Endothelial cell of umbilical vein (primary cell): ENCODE results near the gene PCGF1. TPM values are rescaled to one million over a fixed set of nuclear protein-coding genes. Genes with fewer than 3 reads are reported as not detected.

Source experiments
- BruUV-seq: library from RNA; stranded (reverse); fragments of 400-500 nt; replicated peaks from 2 replicates; lab custom pipeline; 2021; lab: Mats Ljungman, UMichigan
- CTCF ChIA-PET: fragments of 300-600, 350-600 bp; sonication (Branson Sonifier 250); formaldehyde crosslinking; loops from one replicate; lab custom pipeline; 2021; ENCODE audit warnings: antibody characterized with exemption, inconsistent platforms; lab: Charles Lee
- POLR2A ChIA-PET: fragments of 300-600, 350-600 bp; sonication (Branson Sonifier 250); formaldehyde crosslinking; loops from one replicate; lab custom pipeline; 2021; ENCODE audit warnings: antibody characterized with exemption, inconsistent platforms; lab: Charles Lee
- DNase-seq: peaks from one replicate; pipeline ENCODE4 v3.0.0-alpha.2; 2011; ENCODE audit warnings: low read depth, low spot score
- FAIRE-seq: peaks from 2 replicates; lab custom pipeline; 2011; peaks lifted over from hg19 to GRCh38; lab: Jason Lieb, UNC
- H2AFZ ChIP-seq: 2 replicates; pipeline ENCODE4 v1.6.0; 2012; ENCODE audit warnings: low read depth, low read length, control low read depth, inconsistent platforms
- H3K27ac ChIP-seq: 2 replicates; pipeline ENCODE4 v1.5.1; 2011; ENCODE audit warnings: low read depth, mild to moderate bottlenecking, control low read depth, low read length, moderate library complexity; ENCODE audit not compliant: insufficient read depth
- H3K27me3 ChIP-seq, 2 experiments: 2 replicates each; pipeline versions ENCODE4 v1.6.0 to v1.6.1; 2011; ENCODE audit warnings: low read length in 2 of 2, mixed read lengths in 1 of 2; ENCODE audit not compliant: control insufficient read depth in 2 of 2, insufficient read depth in 2 of 2
- H3K36me3 ChIP-seq, 2 experiments: 2 replicates in 1 of 2; 3 replicates in 1 of 2; pipeline ENCODE4 v1.5.1; 2011; ENCODE audit warnings: low read length in 2 of 2, mild to moderate bottlenecking in 1 of 2, moderate library complexity in 1 of 2; ENCODE audit not compliant: control insufficient read depth in 2 of 2, insufficient read depth in 2 of 2; ENCODE audit errors: extremely low read depth in 1 of 2
- H3K4me1 ChIP-seq: 3 replicates; pipeline ENCODE4 v1.5.1; 2011; ENCODE audit warnings: mild to moderate bottlenecking, low read length; ENCODE audit not compliant: control insufficient read depth, insufficient read depth; ENCODE audit errors: extremely low read depth
- H3K4me2 ChIP-seq: 2 replicates; pipeline ENCODE4 v1.6.1; 2011; ENCODE audit warnings: low read length, control low read depth, mixed read lengths; ENCODE audit not compliant: insufficient read depth
- H3K4me3 ChIP-seq, 3 experiments: fragments of 200-600 bp in 1 of 3; sonication (generic), shearing (Covaris generic) in 1 of 3; replicated peaks in 1 of 3; 2 replicates each; pipeline ENCODE4 v1.5.1; 2011 to 2016; ENCODE audit warnings: control low read depth in 3 of 3, low read length in 3 of 3, mild to moderate bottlenecking in 2 of 3, inconsistent platforms in 1 of 3, low read depth in 1 of 3, moderate library complexity in 1 of 3; ENCODE audit not compliant: insufficient read depth in 1 of 3
- H3K79me2 ChIP-seq: 2 replicates; pipeline ENCODE4 v1.6.0; 2012; ENCODE audit warnings: low read length, inconsistent platforms; ENCODE audit not compliant: control insufficient read depth, insufficient read depth
- H3K9ac ChIP-seq: replicated peaks from 2 replicates; pipeline ENCODE3; 2011; ENCODE audit warnings: low read length, control low read depth; ENCODE audit not compliant: insufficient read depth; ENCODE audit errors: extremely low read depth
- H3K9me1 ChIP-seq: replicated peaks from 3 replicates; pipeline ENCODE4 v1.6.0; 2011; ENCODE audit warnings: mild to moderate bottlenecking, low read length; ENCODE audit not compliant: control insufficient read depth, insufficient read depth; ENCODE audit errors: extremely low read depth
- H3K9me3 ChIP-seq: replicated peaks from 2 replicates; pipeline ENCODE4 v1.5.1; 2012; ENCODE audit warnings: low read length, inconsistent platforms; ENCODE audit not compliant: control insufficient read depth, insufficient read depth
- H4K20me1 ChIP-seq: replicated peaks from 2 replicates; pipeline ENCODE3; 2011; ENCODE audit warnings: mild to moderate bottlenecking, low read length; ENCODE audit not compliant: control insufficient read depth, insufficient read depth; ENCODE audit errors: extremely low read depth
- CTCF ChIP-seq, 2 donors: IDR thresholded peaks; 1 replicate in 1 of 2; 2 replicates in 1 of 2; pipeline ENCODE4 v1.5.1; 2011; ENCODE audit warnings: low read length in 2 of 2, mild to moderate bottlenecking in 2 of 2, moderate library complexity in 2 of 2, control low read depth in 1 of 2, inconsistent platforms in 1 of 2, low read depth in 1 of 2; ENCODE audit not compliant: insufficient read depth in 1 of 2; ENCODE audit errors: extremely low read depth in 1 of 2
- EZH2 ChIP-seq: IDR thresholded peaks from 2 replicates; pipeline ENCODE4 v1.6.1; 2012; ENCODE audit warnings: borderline replicate concordance, low read depth, mild to moderate bottlenecking, moderate library complexity, low read length, inconsistent platforms; ENCODE audit not compliant: severe bottlenecking
- FOS ChIP-seq: IDR thresholded peaks from 2 replicates; pipeline ENCODE4 v1.6.1; 2011; ENCODE audit warnings: mild to moderate bottlenecking, low read length, moderate library complexity, borderline replicate concordance; ENCODE audit not compliant: insufficient read depth
- GATA2 ChIP-seq: IDR thresholded peaks from 2 replicates; pipeline ENCODE4 v1.7.0; 2011; ENCODE audit warnings: low read depth, mild to moderate bottlenecking, moderate library complexity, mixed read lengths, low read length; ENCODE audit not compliant: insufficient read length, insufficient read depth
- JUN ChIP-seq: IDR thresholded peaks from 2 replicates; pipeline ENCODE4 v1.6.1; 2011; ENCODE audit warnings: borderline replicate concordance, low read depth; ENCODE audit not compliant: insufficient read length, insufficient read depth
- MAX ChIP-seq: IDR thresholded peaks from 2 replicates; pipeline ENCODE4 v1.6.1; 2011; ENCODE audit not compliant: insufficient read depth, insufficient read length
- MYC ChIP-seq: IDR thresholded peaks from one replicate; pipeline ENCODE4 v1.6.1; 2011; ENCODE audit warnings: mild to moderate bottlenecking, low read depth, low read length
- POLR2A ChIP-seq: IDR thresholded peaks from 2 replicates; pipeline ENCODE4 v1.6.1; 2012; ENCODE audit warnings: low read depth, mild to moderate bottlenecking, control low read depth, low read length
- POLR2AphosphoS5 ChIP-seq: IDR thresholded peaks from 2 replicates; pipeline ENCODE4 v1.6.1; 2012; ENCODE audit warnings: low read depth, mild to moderate bottlenecking, control low read depth, low read length, moderate library complexity; ENCODE audit not compliant: insufficient read depth
- dilution Hi-C: fragments of 300-500 bp; cut with MboI; formaldehyde crosslinking; loops from one replicate; pipeline ENCODE4 v1.15.0; 2019; ENCODE audit warnings: low sequenced_read_pairs; ENCODE audit not compliant: extremely low pct_ligation_motif_present
- intact Hi-C: fragments of 100-400 bp; cut with micrococcal nuclease; formaldehyde crosslinking; loops from one replicate; pipeline ENCODE4 v1.10.0; 2022
- polyA plus RNA-seq, 4 experiments: library from polyadenylated mRNA; depleted of rRNA in 3 of 4; stranded (reverse) in 3 of 4; unstranded in 1 of 4; fragments of >200 nt; gene quantifications; 2 replicates each; pipeline versions ENCODE4 v1.2.1 to v1.2.3, GENCODE V29; 2011 to 2012; ENCODE audit warnings: missing spikeins in 1 of 4
- total RNA-seq: library from RNA; stranded (reverse); gene quantifications from 2 replicates; pipeline ENCODE4 v1.2.3, GENCODE V29; 2021

The PCGF1 gene
- total and polyA plus RNA-seq, 2 donors (not counting 3 experiments of a cell fraction or from before 2014, with no cell fraction given) = 17.4 to 19.2 TPM

- H3K9ac ChIP-seq = no peak overlapping the region
- H3K4me1 ChIP-seq = no peaks in the 10 kb centered on the region
- H3K27ac ChIP-seq = no peak overlapping the region
- no peaks in the 10 kb centered on the region for H3K36me3 ChIP-seq
- H2AFZ ChIP-seq = no peak overlapping the region
- TF ChIP-seq CTCF (IDR thresholded peaks at IDR 0.05; ENCODE audit: extremely low read depth in 1 of 2, insufficient read depth in 1 of 2, low read depth in 1 of 2, low read length in 2 of 2) = no peak
- no peak for TF ChIP-seq GATA2
- TF ChIP-seq POLR2A = no peak
- TF ChIP-seq MYC = no peak
- no peak for TF ChIP-seq POLR2AphosphoS5
- no peak for TF ChIP-seq EZH2
- no peak for TF ChIP-seq FOS
- TF ChIP-seq MAX = no peak
- TF ChIP-seq JUN = no peak
- no peak overlapping the region for H3K4me3 ChIP-seq
- no TSS peak for BruUV-seq
- H3K9me1 ChIP-seq = no peaks in the 10 kb centered on the region
- no peaks in the 10 kb centered on the region for H3K9me3 ChIP-seq
- no peaks in the 10 kb centered on the region for H3K79me2 ChIP-seq
- ChIA-PET CTCF (no interaction called here), POLR2A (no interaction called here)
- H3K27me3 ChIP-seq = peaks cover 23 to 31% of the 10 kb centered on the region in 2 experiments
- dilution Hi-C loops (no loop called here), intact Hi-C loops (no loop called here)
- H3K4me2 ChIP-seq = no peak overlapping the region
- no peaks in the 10 kb centered on the region for H4K20me1 ChIP-seq
- no peak for DNase-seq
- no peak for FAIRE-seq
Observed at GRCh38 chr2:74542978-74543377, 35.5 kb upstream of the PCGF1 start.
